ENCODE data around the gene TASL.
A peak's percentile ranks its signal among the peaks of the same experiment; 100 is the strongest.
"Not testable (repeated sequence)": the region's sequence is repeated elsewhere in the genome, so short reads cannot be mapped to it uniquely, and the experiment has no call there.

The TASL gene, protein sequence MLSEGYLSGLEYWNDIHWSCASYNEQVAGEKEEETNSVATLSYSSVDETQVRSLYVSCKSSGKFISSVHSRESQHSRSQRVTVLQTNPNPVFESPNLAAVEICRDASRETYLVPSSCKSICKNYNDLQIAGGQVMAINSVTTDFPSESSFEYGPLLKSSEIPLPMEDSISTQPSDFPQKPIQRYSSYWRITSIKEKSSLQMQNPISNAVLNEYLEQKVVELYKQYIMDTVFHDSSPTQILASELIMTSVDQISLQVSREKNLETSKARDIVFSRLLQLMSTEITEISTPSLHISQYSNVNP

DNA sequence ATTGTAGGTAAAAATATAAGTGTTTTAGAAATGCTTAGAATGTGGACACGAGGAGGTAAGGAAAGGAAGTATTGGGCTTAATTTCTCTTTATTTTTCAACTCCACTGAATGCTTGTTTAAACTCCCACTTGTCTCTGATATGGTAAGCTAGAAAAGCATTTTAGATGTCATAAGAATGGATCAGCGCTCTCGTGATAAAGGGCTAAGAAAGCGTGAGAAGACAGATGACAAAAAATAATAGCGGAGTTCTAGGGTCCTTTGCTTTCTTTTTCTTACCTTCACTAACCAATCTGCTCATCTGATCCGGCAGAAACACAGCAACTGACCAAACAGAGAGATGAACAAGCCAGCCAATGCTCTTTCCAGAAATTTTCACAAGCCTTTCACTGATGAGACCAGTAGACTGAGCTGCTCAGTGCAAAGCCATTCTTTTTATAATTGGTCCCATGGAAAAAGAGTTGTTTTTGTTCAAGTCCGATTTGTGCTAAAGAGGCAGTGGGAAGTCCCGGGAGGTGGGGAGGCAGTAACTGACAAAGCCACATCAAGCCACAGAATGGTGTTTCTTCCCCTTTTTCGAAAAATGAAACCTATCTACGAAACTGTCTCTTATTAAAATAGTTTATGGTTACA is at the start of gene TASL:
Gene TASL (minus strand): TSS at position 405 of the 630 bp plus-strand sequence. CDS start 17,411 bp downstream, outside the sequence.
- peak; percentile 28 for DNase-seq

DNA sequence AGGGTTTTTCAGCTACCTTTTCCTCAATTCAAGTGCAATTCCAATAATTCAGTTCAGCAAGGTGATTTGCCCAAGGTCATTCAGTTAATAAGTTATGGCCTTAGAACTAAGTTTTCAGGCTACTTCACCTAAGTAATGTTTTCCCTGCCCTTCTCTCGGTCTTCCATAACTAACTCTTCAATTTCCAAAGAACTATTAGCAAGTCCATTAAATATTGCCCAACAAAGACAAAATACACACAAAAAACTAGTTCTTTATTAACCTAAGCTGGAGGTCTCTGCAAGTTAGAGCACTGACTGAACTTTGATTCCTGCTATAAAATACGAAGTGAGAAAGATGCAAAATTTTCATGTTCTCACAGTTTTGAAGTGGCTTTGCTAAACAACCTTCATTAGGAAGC is 48.8 kb upstream of the TASL start:
- no peak for DNase-seq

DNA sequence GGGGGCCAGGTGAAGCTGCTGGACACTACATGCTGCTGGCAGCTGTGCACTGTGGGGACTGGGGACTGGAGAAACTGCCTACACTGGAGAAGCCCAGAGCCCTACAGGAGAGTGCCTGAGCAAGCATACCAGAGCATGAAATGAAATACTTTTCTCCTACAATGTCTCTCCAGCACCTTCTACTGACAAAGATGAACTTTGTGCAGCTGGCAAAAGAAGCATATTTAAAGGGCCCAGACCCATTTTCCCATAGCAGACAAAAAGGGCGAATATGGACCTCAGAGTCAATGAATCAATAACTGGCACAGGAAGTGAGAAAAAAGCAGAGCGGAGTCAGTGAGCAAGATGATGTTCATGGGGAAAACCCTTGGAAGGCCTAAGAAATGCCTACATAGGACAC is 44.8 kb upstream of the TASL start:
- DNase-seq, result no peak

DNA sequence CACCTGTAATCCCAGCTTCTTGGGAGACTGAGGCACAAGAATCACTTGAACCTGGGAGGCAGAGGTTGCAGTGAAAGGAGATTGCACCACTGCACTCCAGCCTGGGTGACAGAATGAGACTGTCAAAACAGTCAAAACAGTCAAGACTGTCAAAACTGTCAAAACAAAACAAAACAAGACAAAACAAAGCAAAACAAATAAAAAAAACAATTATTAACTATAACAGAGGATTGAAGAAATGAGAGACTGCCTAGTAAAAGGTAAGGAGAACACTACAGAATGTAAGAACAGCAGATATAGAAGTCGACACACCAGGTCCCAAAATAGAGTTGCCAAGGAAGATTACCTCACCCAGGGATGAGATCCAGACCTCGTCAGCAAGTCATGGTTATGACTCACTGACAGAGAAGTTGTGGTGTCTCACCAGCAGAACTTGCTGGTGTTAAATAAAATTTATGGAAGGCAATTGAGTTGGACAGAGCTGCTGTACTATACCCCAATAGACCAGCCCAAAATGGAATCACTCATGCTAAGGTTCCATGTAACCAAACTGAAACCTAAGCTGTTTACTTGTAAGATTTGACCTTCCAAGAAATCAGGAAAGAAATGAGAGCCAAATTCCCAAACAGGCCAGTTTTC is 43.5 kb upstream of the TASL start:
- no peak for DNase-seq

DNA sequence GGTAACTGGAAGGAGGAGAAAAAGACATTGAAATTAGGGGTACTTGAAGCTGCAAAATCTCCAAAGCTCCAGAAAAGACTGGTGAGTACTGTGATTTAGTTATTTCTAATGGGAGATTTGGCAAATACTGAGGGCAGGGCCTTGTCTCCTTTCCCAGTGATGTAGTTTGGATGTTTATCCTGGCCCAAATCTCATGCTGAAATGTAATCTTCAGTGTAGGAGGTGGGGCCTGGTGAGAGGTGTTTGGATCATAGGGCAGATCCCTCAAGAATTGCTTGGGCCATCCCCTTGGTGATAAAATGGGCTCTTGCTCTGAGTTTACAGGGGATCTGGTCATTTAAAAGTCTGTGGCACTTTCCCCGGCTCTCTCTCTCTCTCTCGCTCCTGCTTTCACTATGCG is 42.6 kb upstream of the TASL start:
- DNase-seq, result no peak

DNA sequence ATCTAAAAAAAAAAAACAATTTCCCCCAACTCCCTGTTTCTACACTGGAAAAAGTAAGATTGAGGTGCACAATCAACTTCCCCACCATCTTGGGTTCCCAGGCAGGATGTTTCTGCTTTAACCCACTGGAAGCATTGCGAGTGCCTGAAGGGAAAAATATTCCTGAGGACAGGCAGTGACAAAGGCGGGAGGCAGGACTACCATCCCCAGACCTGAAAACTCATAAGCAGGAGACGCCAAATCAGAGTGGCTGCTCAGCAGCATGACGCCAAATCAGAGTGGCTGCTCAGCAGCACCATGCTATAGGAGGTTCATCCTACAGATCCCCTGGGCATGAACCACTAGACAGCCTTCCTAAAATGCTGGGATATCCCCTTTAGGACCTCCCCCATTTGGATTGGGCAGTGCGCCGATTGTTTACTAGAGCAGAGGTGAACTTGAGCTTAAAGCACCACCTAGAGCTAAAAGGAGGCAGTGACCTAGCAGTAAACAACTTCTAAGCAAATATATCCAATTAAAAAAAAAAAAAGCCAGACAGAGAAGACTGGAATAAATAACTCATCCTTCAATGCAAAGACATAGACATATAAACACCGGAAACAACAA is 40.7 kb upstream of the TASL start:
- DNase-seq, result no peak

DNA sequence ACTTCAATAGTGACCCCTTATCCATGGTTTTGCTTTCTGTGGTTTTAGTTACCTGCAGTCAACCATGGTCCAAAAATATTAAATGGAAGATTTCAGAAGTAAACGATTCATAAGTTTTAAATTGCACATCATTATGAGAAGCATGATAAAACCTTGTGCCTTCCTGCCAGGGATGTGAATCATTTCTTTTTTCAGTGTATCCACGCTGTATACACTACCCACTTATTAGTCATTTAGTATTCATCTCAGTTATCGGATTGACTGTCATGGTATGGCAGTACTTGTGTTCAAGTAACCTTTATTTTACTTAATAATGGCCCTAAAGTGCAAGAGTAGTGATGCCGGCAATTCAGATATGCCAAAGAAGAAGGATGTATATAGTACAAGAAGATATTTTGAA is 37.7 kb upstream of the TASL start:
- no peak for DNase-seq

DNA sequence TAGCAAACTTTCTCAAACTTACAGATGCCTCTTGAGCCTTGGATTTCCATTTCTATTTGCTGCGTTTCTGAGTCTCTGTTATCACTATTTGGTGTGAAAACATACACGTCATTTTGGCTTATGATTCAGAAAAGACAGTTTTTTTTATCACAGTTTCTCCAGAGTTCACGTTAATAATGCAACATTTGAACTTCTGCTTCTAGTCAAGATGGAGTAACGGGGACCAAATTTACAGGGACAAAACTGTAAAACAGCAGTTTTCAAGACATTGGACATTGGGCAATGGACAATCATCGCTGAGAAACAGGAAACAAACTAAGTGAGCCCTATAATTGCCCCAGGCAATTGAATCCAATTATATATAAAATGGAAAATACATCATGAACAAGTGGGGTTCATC is 36.2 kb upstream of the TASL start:
- DNase-seq, result no peak

DNA sequence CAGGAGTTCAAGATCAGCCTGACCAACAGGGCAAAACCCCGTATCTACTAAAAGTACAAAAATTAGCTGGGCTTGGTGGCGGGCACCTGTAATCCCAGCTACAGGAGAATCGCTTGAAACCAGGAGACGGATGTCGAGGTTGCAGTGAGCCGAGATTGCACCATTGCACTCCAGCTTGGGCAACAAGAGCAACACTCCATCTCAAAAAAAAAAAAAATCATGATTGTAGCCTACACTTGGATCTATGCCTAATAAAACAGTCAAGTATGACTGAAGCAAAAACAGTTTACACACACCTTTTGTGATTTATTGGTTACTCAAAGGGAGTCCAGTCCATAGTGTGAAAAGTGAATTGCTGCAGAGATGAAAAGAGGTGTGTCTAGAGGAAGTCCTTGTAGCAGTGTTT is 34.7 kb upstream of the TASL start:
- DNase-seq, result no peak

DNA sequence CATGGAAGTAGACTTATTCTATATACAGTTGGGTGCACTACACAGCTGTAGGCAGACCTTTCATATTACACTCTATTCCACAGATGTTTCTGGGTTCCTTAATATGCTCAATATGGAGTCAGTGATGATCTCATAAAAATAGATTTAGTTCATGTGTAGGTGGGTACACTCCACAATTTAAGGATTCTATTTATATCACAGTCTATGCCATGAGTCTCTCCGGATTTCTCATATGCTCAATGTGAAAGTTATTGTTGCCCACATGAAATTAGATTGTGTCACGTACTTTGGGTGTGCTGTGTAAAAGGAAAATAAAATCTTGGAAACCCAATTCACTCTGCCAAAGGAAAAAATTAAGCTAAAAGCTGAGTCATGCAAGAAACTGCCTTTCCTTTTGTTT is 32.5 kb upstream of the TASL start:
- DNase-seq, result no peak

DNA sequence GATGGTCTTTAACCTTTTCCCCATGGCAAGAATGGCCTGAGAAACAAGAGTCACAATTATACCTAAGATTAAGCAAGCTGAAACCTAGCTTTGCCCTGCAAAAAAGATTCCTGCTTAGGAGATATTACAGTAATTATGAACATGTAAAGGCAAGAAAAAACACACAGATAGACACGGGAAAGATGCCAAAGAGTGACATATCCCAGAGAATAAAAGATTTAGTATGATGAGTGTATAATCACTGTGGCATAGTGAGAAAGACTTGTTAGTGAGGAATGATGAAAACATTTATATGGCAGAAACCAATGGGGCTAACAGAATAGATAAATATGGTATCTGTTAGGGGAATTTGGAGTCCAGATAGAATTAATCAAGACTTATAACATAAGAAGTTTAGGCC is 29.6 kb upstream of the TASL start:
- no peak for DNase-seq

DNA sequence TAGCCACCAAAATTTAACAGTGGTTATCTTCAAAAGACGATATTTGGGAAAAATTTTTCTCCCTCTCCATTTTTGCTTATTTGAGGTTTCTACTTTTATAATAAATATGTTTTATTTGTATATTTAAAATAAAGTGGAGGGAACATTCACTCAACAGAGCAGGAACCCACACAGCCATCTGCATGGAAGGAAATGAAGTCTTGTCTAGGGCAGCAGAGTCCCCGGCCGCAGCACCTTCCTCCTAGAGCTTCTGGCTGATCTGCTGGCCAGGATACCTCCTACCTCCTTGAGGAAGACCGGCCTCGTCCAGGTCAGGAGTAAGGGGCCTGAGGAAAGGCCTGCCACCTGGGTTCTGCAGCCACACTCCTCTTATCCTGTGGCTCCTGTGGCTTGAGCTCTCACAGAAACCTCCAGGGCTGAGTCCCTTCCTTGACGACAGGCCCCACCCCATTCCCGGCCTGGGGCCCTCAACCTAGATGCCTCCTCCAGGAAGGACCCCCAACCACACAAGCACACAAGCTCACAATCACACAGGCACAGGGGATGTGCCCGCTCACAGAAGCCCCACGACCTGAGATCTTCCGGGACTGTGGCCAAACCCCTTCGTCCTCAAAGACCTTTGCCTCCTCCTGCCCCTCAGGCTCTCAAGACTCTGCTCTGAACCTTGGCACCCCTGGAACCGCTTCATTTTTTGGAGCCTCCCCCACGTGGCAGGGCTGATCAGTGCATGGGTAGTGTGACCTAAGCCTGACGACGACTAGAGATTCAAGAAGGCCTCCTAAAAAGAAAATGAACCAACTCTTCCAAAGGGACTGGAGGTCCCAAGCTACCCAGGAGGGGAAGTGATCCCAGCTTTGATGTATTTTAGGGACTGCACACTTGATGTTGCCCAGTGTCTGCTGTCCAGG is 23.0 kb upstream of the TASL start:
- not testable (repeated sequence) for DNase-seq

DNA sequence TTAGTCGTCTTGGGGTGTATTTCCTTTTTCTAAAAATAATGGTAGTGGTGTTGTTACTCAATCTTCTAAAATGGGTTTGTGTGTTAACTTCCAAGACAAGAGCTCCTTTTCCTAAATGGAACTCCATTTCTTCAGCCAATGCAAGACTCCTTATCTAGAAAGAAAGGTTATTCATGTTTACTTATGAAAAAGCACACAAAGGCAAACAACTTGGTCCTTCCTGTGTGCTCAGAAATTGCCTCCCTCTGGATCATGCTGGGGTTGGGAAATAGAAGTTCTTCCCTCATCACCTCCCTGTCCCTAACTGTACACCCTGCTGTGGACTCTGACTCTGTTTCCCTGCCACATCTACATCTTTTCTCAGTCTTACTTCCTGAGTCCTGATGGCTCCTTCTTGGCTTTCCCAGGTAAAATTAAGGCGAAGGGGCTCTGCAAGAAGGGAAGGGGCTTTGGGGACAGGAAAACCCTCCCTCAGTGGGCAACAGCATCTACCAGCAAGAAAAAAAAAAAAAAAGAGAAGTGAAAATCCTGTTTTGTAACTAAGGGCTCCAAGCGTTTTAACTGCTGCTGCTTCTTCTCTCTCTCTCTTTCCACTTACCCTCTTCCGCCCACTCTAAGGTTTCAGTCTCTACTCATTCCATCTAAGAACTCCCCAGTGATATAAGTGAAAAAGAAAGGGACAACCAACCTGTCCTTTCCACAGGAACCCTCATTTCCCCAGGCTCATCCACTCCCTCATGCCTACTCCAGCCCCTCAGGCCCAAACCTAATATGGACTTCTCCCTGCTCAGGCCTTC is 19.8 kb upstream of the TASL start:
- DNase-seq, result no peak

DNA sequence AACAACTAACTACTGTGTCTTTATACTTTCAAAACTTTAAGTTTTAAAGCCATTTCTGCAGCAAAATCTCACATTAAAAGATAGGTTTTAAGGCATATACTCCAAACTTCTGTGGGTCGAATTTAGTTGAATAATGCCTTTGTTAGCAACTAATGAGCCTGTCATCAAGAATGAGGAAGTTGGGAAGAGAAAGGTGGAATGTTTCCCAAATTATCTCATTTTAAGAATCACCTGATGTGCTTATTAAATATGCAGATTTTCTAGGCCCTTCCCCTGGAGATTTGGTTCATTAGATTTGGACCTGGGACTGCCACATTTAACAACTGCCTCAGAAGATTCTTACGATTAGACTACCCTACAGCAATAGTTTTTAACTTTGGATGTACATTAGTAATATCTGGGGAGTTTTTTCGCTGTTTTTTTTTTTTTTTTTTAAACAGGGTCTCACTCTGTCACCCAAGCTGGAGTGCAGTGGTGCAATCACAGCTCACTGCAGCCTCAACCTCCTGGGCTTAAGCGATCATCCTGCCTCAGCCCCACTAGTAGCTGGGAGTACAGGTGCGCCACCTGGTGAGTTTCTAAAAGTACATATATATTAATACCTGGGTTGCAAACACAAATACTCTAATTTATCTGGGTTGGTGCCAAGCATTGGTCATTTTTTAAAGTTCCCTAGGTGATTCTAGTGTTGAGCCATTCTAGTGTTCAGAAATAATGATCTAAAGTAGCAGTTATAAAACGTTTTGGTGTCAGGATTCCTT is 16.1 kb upstream of the TASL start:
- peak; percentile 51 for DNase-seq

DNA sequence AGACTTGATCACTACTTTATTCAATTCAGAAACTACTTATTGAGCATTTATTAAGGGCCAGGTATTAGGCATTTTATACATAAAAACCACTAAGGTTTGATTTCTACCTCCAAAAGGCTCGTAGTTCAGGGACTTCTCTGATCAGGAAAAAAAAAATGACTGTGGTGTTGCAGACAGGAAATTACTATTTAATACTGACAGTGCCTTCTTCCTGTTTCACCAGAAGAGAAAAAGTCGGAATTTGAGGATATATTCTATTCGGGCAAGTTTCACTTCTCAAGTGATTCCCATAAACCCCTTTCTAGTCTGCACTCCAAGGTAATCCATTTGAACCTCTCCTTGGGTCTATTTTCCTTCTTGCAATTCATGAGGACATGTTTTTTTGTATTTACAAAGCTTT is 15.3 kb upstream of the TASL start:
- DNase-seq, result no peak

DNA sequence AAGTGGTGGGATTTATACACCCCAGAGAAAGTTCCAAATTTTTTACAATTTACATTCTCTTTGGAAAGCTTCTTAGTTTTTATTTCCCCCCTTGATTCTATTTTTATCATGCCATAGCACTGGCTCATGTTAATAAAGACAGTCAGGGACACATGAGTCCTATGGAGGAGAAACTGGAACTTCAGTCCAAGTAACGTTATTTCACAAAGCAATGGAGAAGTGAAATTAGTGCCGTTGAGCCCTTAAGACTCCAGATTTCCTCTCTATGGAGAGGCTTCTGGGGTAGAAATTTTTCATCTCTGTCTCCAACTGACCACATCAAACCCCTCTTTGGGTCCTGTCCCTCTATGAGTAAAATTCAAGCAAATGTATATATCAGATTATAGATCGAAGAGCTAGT is 12.8 kb upstream of the TASL start:
- no peak for DNase-seq

DNA sequence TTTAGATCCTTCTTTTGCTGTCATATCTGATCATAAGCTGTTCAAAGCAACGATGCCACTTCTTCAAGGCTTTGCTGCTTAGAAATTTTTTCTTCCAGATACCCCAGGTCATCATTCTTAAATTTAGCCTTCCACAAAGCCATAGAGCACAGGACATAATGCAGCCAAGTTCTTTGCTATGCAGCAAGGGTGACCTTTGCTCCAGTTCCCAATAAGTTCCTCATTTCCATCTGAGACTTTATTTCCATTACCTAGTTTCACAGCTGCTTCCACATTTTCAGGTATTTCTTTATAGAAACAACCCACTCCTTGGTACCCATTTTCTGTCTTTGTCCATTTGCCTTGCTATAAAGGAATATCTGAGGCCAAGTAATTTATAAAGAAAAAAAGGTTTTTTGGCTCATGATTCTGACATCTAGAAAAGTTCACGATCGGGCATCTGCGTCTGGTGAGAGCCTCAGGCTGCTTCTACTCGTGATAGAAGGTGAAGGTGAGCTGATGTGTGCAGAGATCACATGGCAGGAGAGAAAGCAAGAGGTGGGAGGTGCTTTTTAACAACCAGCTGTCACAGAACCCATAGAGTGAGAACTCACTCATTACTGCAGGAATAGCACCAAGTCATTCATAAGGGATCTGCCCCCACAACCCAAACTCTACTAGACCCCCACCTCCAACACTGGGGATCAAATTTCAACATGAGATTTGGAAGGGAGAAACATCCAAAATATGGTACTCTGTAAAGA is 11.8 kb upstream of the TASL start:
- DNase-seq, result no peak

DNA sequence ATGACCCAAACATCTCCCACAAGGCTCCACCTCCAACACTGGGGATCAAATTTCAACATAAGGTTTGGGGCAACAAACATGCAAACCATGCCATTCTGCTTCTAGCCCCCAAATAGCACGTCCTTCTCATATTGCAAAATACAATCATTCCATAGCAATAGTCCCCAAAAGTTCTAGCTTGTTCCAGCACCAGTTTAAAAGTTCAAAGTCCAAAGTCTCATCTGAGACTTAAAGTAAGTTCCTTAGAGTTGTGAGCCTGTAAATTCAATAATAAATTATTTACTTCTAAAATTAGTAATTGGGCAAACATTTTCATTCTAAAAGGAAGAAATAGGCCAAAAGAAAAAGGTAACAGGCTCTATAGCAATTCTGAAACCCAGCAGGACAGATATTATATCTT is 8.9 kb upstream of the TASL start:
- DNase-seq, result no peak

DNA sequence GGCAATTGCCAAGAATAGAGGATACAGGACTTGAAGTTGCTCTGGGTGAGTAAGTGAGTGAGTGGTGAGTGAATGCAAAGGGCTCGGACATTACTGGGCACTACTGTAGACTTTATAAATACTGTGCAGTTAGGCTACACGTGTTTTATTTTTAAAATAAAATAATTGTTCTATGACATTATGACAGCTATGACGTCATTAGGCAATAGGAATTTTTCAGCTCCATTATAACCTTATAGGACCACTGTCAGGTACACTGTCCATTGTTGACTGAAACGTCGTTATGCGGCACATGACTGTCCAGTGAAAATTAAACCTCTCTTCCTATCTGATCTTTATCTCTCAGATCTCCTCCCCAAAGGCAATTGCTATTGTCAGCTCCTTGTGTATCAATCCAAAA is 5.1 kb upstream of the TASL start:
- no peak for DNase-seq

DNA sequence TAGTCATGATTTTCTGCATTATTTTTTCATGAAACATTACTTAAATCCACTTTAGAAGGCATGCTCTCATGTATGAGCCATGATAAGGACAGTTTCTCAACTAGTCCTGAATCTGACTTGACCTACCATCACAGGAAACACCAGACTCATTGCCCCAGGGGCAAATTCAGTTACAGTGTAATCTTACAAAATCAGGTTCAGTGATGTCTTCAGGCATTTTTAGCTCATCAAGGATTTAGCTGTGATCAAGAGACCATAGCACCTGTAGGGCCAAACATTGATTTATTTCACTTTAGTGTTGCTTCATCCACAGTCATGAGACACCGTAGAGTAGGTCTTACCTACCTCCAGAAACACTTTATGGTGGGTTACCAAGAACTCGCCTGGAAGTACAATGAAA is 3.1 kb upstream of the TASL start:
- no peak for DNase-seq

DNA sequence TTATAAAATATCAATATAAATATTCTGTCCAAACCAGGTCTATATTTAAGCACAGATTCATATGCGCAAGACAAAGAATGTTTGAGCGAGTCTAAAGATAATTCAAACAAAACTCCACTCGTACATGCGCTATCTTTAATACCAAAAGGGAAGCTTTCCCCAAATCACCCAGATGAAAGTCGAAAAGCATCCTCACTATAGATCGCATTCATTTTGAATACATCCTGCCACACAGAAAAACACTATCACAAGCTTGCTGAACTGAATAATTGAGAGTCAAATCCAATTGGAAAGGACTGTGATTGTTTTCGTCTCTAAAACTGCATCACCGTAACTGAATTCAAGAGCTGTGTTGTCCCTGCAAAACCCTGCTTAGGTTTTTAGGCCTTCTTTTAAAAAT is 685 bp downstream of the TASL start:
- no peak for DNase-seq
